MG63 (cell line): Measurements from ENCODE around the gene TSEN2. TPM values are rescaled to one million over a fixed set of nuclear protein-coding genes. Genes with fewer than 3 reads are reported as not detected.
"Not testable (repeated sequence)": the region's sequence is repeated elsewhere in the genome, so short reads cannot be mapped to it uniquely, and the experiment has no call there.

Source experiments
- DNase-seq: peaks from one replicate; pipeline ENCODE4 v3.0.0-alpha.2; 2020
- H3K27me3 ChIP-seq: fragments of 250-450 bp; sonication (Bioruptor Pico); 2 replicates; pipeline ENCODE4 v1.5.1; 2020; ENCODE audit warnings: mild to moderate bottlenecking, moderate library complexity
- H3K36me3 ChIP-seq: fragments of 250-450 bp; sonication (Bioruptor Pico); 2 replicates; pipeline ENCODE4 v1.5.1; 2020; ENCODE audit warnings: mild to moderate bottlenecking, moderate library complexity
- H3K4me3 ChIP-seq: fragments of 250-450 bp; sonication (Bioruptor Pico); 2 replicates; pipeline ENCODE4 v1.5.1; 2020; ENCODE audit warnings: mild to moderate bottlenecking, moderate library complexity
- H3K9me3 ChIP-seq: fragments of 250-450 bp; sonication (Bioruptor Pico); 2 replicates; pipeline ENCODE4 v1.5.1; 2020; ENCODE audit warnings: mild to moderate bottlenecking, moderate library complexity
- total RNA-seq: library from RNA; depleted of rRNA; stranded (reverse); fragments of >200 nt; shearing (Covaris generic); gene quantifications from 2 replicates; pipeline ENCODE4 v1.2.3, GENCODE V29; 2014; ENCODE audit warnings: low replicate concordance

TSEN2 gene
- total RNA-seq, 1 experiment from 2014 or later = 14.5 TPM

DNA sequence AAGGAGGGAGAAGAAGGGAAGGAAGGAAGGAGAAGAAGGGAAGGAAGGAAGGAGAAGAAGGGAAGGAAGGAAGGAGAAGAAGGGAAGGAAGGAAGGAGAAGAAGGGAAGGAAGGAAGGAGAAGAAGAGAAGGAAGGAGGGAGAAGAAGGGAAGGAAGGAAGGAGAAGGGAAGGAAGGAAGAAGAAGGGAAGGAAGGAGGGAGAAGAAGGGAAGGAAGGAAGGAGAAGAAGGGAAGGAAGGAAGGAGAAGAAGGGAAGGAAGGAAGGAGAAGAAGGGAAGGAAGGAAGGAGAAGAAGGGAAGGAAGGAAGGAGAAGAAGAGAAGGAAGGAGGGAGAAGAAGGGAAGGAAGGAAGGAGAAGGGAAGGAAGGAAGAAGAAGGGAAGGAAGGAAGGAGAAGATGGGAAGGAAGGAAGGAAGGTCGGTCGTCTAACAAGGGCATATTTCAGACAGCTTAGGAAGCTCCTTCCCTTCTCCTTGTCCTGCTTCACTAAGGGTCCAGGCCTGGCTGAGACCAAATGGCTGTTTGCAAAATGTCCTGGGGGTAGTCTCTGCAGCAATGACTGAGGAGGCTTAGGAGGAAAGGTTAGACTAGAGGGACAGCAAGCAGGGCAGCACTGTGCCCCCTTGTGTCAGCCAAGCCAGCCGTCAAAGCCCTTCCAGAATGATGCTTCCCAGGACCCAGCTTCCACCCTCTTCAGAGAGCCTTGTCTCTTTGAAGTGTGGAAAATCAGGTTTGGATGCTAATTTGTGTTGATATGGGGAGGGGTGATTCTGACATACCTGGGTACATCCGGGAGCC, 35.7 kb upstream of the TSEN2 start:
- H3K4me3 ChIP-seq, DNase-seq, H3K27me3 ChIP-seq, H3K9me3 ChIP-seq, H3K36me3 ChIP-seq: not testable (repeated sequence)

- no peak overlapping the region for H3K4me3 ChIP-seq
- no peak for DNase-seq
- no peaks in the 10 kb centered on the region for H3K36me3 ChIP-seq
- H3K27me3 ChIP-seq = no peaks in the 10 kb centered on the region
- no peaks in the 10 kb centered on the region for H3K9me3 ChIP-seq
These were observed 34.2 kb upstream of the TSEN2 start for GRCh38 chr3:12449889-12450682.

DNA sequence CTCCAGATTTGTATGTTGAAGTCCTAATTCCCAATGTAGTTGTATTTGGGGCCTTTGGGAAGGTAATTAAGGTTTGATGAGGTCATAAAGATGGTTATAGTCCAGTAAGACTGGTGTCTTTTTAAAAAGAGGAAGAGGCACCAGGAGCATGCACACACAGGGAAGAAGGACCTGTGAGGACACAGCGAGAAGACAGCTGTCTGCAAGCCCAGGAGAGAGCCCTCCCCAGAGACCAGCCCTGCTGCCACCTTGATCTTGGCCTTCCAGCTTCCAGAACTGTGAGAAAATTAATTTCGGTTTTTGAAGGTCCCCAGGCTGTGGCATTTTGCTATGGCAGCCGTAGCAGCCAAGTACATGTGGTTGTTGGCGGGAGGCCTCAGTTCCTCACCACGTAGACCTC, 32.8 kb upstream of the TSEN2 start:
- no peak for DNase-seq

GRCh38 chr3:12451960-12452359, 32.3 kb upstream of the TSEN2 start:
- H3K36me3 ChIP-seq = no peaks in the 10 kb centered on the region
- H3K4me3 ChIP-seq = no peak overlapping the region
- H3K9me3 ChIP-seq = no peaks in the 10 kb centered on the region
- DNase-seq = no peak
- no peaks in the 10 kb centered on the region for H3K27me3 ChIP-seq

More for the DNA sequence above, 32.8 kb upstream of the TSEN2 start:
- Histone ChIP-seq H3K36me3 (no peaks in the 10 kb centered on the region), H3K4me3 (no peak overlapping the region), H3K27me3 (no peaks in the 10 kb centered on the region), H3K9me3 (no peaks in the 10 kb centered on the region)

GRCh38 chr3:12452361-12453330, 31.6 kb upstream of the TSEN2 start:
- DNase-seq = no peak
- Histone ChIP-seq H3K9me3 (no peaks in the 10 kb centered on the region), H3K36me3 (no peaks in the 10 kb centered on the region), H3K4me3 (no peak overlapping the region), H3K27me3 (no peaks in the 10 kb centered on the region)

GRCh38 chr3:12454076-12454815, 30.0 kb upstream of the TSEN2 start:
- Histone ChIP-seq H3K27me3 (no peaks in the 10 kb centered on the region), H3K9me3 (no peaks in the 10 kb centered on the region), H3K36me3 (no peaks in the 10 kb centered on the region), H3K4me3 (no peak overlapping the region)
- DNase-seq = no peak

GRCh38 chr3:12454816-12455121, 29.5 kb upstream of the TSEN2 start:
- DNase-seq = no peak
- Histone ChIP-seq H3K36me3 (no peaks in the 10 kb centered on the region), H3K9me3 (no peaks in the 10 kb centered on the region), H3K4me3 (no peak overlapping the region), H3K27me3 (no peaks in the 10 kb centered on the region)

DNA sequence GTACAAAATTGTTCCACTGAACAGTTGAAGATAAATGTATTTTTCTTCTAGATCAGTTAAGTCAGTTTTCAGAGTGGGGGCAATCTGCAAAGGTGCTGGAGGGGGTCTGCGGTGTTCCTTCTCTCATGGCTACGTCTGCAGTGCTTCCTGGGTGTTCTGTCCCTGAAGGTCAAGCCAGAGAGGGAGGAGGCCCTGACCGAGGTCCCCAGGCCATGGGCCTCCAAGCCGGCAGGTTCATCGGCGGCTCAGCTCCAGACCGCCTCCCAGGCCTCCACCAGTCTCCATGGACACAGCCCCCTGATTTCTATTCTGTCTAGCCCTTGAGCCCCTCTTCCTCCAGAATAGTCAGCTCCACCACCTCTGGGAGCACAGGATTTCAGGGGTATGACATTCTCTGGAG, 28.5 kb upstream of the TSEN2 start:
- Histone ChIP-seq H3K36me3 (no peaks in the 10 kb centered on the region), H3K27me3 (no peaks in the 10 kb centered on the region), H3K4me3 (no peak overlapping the region), H3K9me3 (no peaks in the 10 kb centered on the region)
- DNase-seq = no peak

- H3K9me3 ChIP-seq = no peaks in the 10 kb centered on the region
- H3K36me3 ChIP-seq = no peaks in the 10 kb centered on the region
- no peak for DNase-seq
- no peak overlapping the region for H3K4me3 ChIP-seq
- no peaks in the 10 kb centered on the region for H3K27me3 ChIP-seq
These were observed 27.8 kb upstream of the TSEN2 start for GRCh38 chr3:12456441-12456840.

GRCh38 chr3:12457380-12457779, 26.9 kb upstream of the TSEN2 start:
- not testable (repeated sequence) for H3K4me3 ChIP-seq, H3K36me3 ChIP-seq, H3K27me3 ChIP-seq, H3K9me3 ChIP-seq, DNase-seq

- DNase-seq = no peak
- H3K9me3 ChIP-seq = no peaks in the 10 kb centered on the region
- no peak overlapping the region for H3K4me3 ChIP-seq
- no peaks in the 10 kb centered on the region for H3K27me3 ChIP-seq
- no peaks in the 10 kb centered on the region for H3K36me3 ChIP-seq
These were observed 25.4 kb upstream of the TSEN2 start for GRCh38 chr3:12458901-12459300.

GRCh38 chr3:12460127-12460526, 24.2 kb upstream of the TSEN2 start:
- Histone ChIP-seq H3K36me3 (no peaks in the 10 kb centered on the region), H3K27me3 (no peaks in the 10 kb centered on the region), H3K4me3 (no peak overlapping the region), H3K9me3 (no peaks in the 10 kb centered on the region)
- DNase-seq = no peak

DNA sequence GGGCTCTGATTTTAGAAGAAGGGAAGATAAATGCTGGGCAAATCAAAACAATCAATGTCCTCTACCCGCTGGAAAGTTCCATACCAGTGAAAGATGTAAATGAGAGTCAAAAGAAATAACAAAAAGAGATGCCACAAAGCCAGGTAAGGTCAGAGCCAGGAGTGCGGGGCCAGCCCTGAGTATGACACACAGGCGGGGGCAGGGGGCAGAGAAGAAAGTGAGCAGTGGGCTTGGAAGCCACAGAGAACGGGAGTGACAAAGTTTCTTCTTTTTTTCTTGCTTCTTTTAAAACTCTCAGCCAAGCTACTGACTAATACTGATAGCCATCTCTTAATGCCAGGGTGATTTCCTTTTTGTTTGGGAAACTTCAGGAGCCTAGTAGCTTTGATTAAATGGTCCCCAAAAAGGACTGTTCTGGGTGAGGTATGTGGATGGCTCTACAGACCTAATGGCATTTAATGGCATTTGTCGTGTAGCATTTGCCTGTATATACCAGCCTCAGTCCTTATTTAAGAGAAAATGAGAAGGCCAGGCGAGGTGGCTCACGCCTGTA, 23.1 kb upstream of the TSEN2 start:
- Histone ChIP-seq H3K36me3 (no peaks in the 10 kb centered on the region), H3K9me3 (no peaks in the 10 kb centered on the region)
- no peak for DNase-seq

DNA sequence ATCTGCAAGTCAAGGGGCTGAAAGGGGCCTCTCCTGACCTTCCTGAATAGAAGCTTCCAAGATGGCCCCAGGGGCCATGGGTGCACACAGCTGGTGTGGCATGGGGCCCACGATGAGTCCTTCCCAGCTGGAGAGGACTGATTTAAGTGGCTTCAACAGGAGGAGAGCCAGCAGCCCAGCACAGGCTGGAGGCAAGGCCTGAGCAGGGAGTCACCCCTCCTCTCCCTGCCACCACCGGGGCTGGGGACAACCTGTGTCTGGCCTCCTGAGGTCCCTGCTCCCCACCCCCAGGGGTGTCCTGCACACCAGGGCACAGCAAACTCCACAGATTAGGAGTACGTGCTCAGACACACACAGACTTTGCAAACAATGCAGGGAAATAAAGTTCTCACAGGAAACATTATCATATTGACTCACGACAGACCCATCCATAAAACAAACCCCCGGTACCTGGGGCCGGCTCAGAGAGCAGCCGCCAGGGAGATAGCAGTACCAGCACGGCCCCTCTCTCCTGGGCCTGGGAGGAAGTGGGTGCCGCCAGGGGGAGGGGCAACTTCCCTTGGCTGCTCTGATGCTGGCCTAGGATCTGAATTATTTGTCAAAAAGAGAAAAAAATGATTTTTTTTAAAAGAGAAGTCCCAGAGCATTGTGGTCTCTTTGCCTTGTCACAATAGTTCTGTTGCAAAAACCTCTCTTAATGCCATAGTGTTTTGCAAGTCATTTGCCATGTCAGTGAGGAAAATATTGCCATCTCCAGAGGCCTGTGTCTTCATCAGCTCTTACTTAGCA, 21.9 kb upstream of the TSEN2 start:
- no peaks in the 10 kb centered on the region for H3K9me3 ChIP-seq
- DNase-seq = no peak
- no peaks in the 10 kb centered on the region for H3K27me3 ChIP-seq
- no peaks in the 10 kb centered on the region for H3K36me3 ChIP-seq
- no peak overlapping the region for H3K4me3 ChIP-seq

More for the DNA sequence above, 23.1 kb upstream of the TSEN2 start:
- no peaks in the 10 kb centered on the region for H3K27me3 ChIP-seq
- H3K4me3 ChIP-seq = no peak overlapping the region

- no peaks in the 10 kb centered on the region for H3K9me3 ChIP-seq
- H3K36me3 ChIP-seq = no peaks in the 10 kb centered on the region
- H3K27me3 ChIP-seq = no peaks in the 10 kb centered on the region
- H3K4me3 ChIP-seq = no peak overlapping the region
- no peak for DNase-seq
These were observed 20.6 kb upstream of the TSEN2 start for GRCh38 chr3:12463686-12464085.
